GM12878 (cell line): Measurements from ENCODE around the gene ABCA2. TPM values are rescaled to one million over a fixed set of nuclear protein-coding genes. Genes with fewer than 3 reads are reported as not detected.

Experiments used
- ATAC-seq: fragments of 200-7000 bp; cut with Tn5 transposase; 3 replicates; pipeline ENCODE4 v1.9.1; 2020; ENCODE audit warnings: mild to moderate bottlenecking, moderate library complexity
- BruUV-seq: library from RNA; stranded (reverse); fragments of 400-500 nt; replicated peaks from 2 replicates; lab custom pipeline; 2021; lab: Mats Ljungman, UMichigan
- CTCF ChIA-PET: fragments of 300-600 bp; sonication (Branson Sonifier 250); formaldehyde crosslinking; extraction: SDS; loops from one replicate; lab custom pipeline; 2021; ENCODE audit warnings: inconsistent platforms; lab: Yijun Ruan, JAX
- POLR2A ChIA-PET: fragments of 350-600 bp; formaldehyde crosslinking; extraction: SDS; loops from one replicate; lab custom pipeline; 2021; ENCODE audit warnings: inconsistent platforms; lab: Charles Lee
- RAD21 ChIA-PET: fragments of 300-600 bp; sonication (Branson Sonifier 250); formaldehyde crosslinking; loops from one replicate; lab custom pipeline; 2023; ENCODE audit warnings: antibody characterized with exemption; ENCODE audit not compliant: unreplicated experiment; lab: Charles Lee
- SMC1A ChIA-PET: fragments of 300-600 bp; sonication (Branson Sonifier 250); formaldehyde crosslinking; loops from one replicate; lab custom pipeline; 2023; ENCODE audit not compliant: unreplicated experiment, uncharacterized antibody; lab: Charles Lee
- DNase-seq: peaks from one replicate; pipeline ENCODE4 v3.0.0-alpha.2; 2011; ENCODE audit warnings: low read depth, low spot score
- FAIRE-seq: peaks from 3 replicates; lab custom pipeline; 2011; peaks lifted over from hg19 to GRCh38; lab: Jason Lieb, UNC
- H2AFZ ChIP-seq: 2 replicates; pipeline ENCODE4 v1.6.0; 2011; ENCODE audit warnings: low read depth, low read length, control low read depth; ENCODE audit not compliant: control insufficient read depth
- H3K27ac ChIP-seq: 2 replicates; pipeline ENCODE4 v1.5.1; 2011; ENCODE audit warnings: control low read depth; ENCODE audit not compliant: control insufficient read depth, insufficient read depth
- H3K27me3 ChIP-seq, 2 experiments: replicated peaks in 1 of 2; 2 replicates each; pipeline versions ENCODE4 v1.6.0 to v1.6.1; 2011; ENCODE audit warnings: low read length in 1 of 2; ENCODE audit not compliant: control insufficient read depth in 2 of 2, insufficient read depth in 2 of 2
- H3K36me3 ChIP-seq, 2 experiments: 2 replicates each; pipeline ENCODE4 v1.5.1; 2011; ENCODE audit warnings: low read length in 1 of 2; ENCODE audit not compliant: control insufficient read depth in 2 of 2, insufficient read depth in 2 of 2
- H3K4me1 ChIP-seq: 2 replicates; pipeline ENCODE4 v1.6.1; 2011; ENCODE audit warnings: mild to moderate bottlenecking, low read length, moderate library complexity, mixed read lengths; ENCODE audit not compliant: control insufficient read depth, insufficient read depth
- H3K4me2 ChIP-seq: 2 replicates; pipeline ENCODE4 v1.6.0; 2011; ENCODE audit warnings: control low read depth; ENCODE audit not compliant: control insufficient read depth, insufficient read depth
- H3K4me3 ChIP-seq: fragments of 200-600 bp; sonication (generic); 2 replicates; pipeline ENCODE4 v1.5.1; 2016
- H3K79me2 ChIP-seq: 2 replicates; pipeline ENCODE4 v1.6.0; 2011; ENCODE audit warnings: low read length; ENCODE audit not compliant: control insufficient read depth, insufficient read depth
- H3K9ac ChIP-seq: 2 replicates; pipeline ENCODE4 v1.8.0; 2011; ENCODE audit warnings: low read length, control low read depth, mixed read lengths; ENCODE audit not compliant: control insufficient read depth, insufficient read depth
- H3K9me3 ChIP-seq: replicated peaks from 3 replicates; pipeline ENCODE4 v1.5.1; 2011; ENCODE audit warnings: mild to moderate bottlenecking, low read length; ENCODE audit not compliant: control insufficient read depth, insufficient read depth
- H4K20me1 ChIP-seq: 2 replicates; pipeline ENCODE4 v1.6.0; 2011; ENCODE audit not compliant: control insufficient read depth, insufficient read depth
- ATF3 ChIP-seq: IDR thresholded peaks from 2 replicates; pipeline ENCODE4 v1.6.1; 2011; ENCODE audit warnings: low read depth, mild to moderate bottlenecking, low read length, moderate library complexity, borderline replicate concordance; ENCODE audit errors: extremely low read depth
- BACH1 ChIP-seq: fragments of 450-650 bp; IDR thresholded peaks from 2 replicates; pipeline ENCODE4 v1.6.1; 2017; ENCODE audit warnings: mild to moderate bottlenecking, borderline replicate concordance
- BHLHE40 ChIP-seq, 2 experiments: fragments of 450-650 bp in 1 of 2; IDR thresholded peaks; 2 replicates each; pipeline ENCODE4 v1.6.1; 2011 to 2017; ENCODE audit warnings: low read depth in 2 of 2, borderline replicate concordance in 1 of 2, improper control_type of control experiment in 1 of 2, low read length in 1 of 2, mild to moderate bottlenecking in 1 of 2
- CREB1 ChIP-seq: IDR thresholded peaks from 2 replicates; pipeline ENCODE4 v1.6.1; 2012; ENCODE audit warnings: low read depth, mild to moderate bottlenecking, inconsistent platforms
- CREM ChIP-seq: IDR thresholded peaks from 2 replicates; pipeline ENCODE4 v1.6.1; 2014; ENCODE audit warnings: antibody characterized with exemption, low read depth
- GATAD2B ChIP-seq: fragments of 450-650 bp; conservative IDR thresholded peaks from 2 replicates; pipeline ENCODE4 v1.6.1; 2017; ENCODE audit warnings: low read depth, mild to moderate bottlenecking, moderate library complexity
- MTA2 ChIP-seq: fragments of 450-650 bp; IDR thresholded peaks from 2 replicates; pipeline ENCODE4 v1.6.1; 2016; ENCODE audit warnings: low read depth, mild to moderate bottlenecking, moderate library complexity
- NBN ChIP-seq: fragments of 450-650 bp; IDR thresholded peaks from 2 replicates; pipeline ENCODE4 v1.6.1; 2016
- NR2F1 ChIP-seq: fragments of 450-650 bp; conservative IDR thresholded peaks from 2 replicates; pipeline ENCODE4 v1.6.1; 2017; ENCODE audit warnings: mild to moderate bottlenecking
- RAD21 ChIP-seq: IDR thresholded peaks from 2 replicates; pipeline ENCODE4 v1.6.1; 2011; ENCODE audit warnings: mild to moderate bottlenecking, low read depth, low read length, moderate library complexity; ENCODE audit not compliant: insufficient read depth
- RAD51 ChIP-seq: fragments of 450-650 bp; IDR thresholded peaks from 2 replicates; pipeline ENCODE4 v1.6.1; 2016; ENCODE audit warnings: moderate library complexity, mild to moderate bottlenecking, inconsistent platforms
- RUNX3 ChIP-seq: IDR thresholded peaks from 2 replicates; pipeline ENCODE4 v1.6.1; 2012; ENCODE audit warnings: low read length, inconsistent platforms
- SMC3 ChIP-seq: IDR thresholded peaks from 2 replicates; pipeline ENCODE4 v1.6.1; 2011; ENCODE audit warnings: low read length, improper control_type of control experiment, borderline replicate concordance
- SP1 ChIP-seq: IDR thresholded peaks from one replicate; pipeline ENCODE4 v1.6.1; 2011; ENCODE audit warnings: low read depth, low read length
- TCF12 ChIP-seq: IDR thresholded peaks from 2 replicates; pipeline ENCODE4 v1.6.1; 2011; ENCODE audit warnings: low read depth, mild to moderate bottlenecking, low read length
- WRNIP1 ChIP-seq: IDR thresholded peaks from 2 replicates; pipeline ENCODE4 v1.6.1; 2011; ENCODE audit warnings: low read depth, low read length, improper control_type of control experiment, borderline replicate concordance
- WGBS: methylation state at CpG from one replicate; pipeline ENCODE4 v1.1.6; 2016; ENCODE audit warnings: low lambda C conversion rate; ENCODE audit not compliant: insufficient replicate concordance, insufficient coverage; ENCODE audit errors: missing lambda C conversion rate; 5-methylcytosine and 5-hydroxymethylcytosine counted together
- in situ Hi-C: fragments of 300-500 bp; cut with MboI; formaldehyde crosslinking; loops from 9 replicates; pipeline ENCODE4 v1.14.3; 2018; ENCODE audit warnings: mixed read lengths
- intact Hi-C: fragments of 100-400 bp; cut with micrococcal nuclease; formaldehyde crosslinking; loops from one replicate; pipeline ENCODE4 v1.14.2; 2022; ENCODE audit not compliant: unreplicated experiment
- polyA plus RNA-seq, 11 experiments: library from polyadenylated mRNA; depleted of rRNA in 4 of 11; unstranded in 6 of 11; stranded (reverse) in 5 of 11; fragments of >200 nt; fragmentation: Nextera tagmentation in 4 of 11; fragmentation: Illumina TruSeq in 1 of 11; extraction: Ambion mirVana in 4 of 11; extraction: Trizol in 1 of 11; gene quantifications; 1 replicate in 1 of 11; 2 replicates in 10 of 11; pipeline versions ENCODE4 v1.2.1 to v1.2.3, GENCODE V29; 2011 to 2016; ENCODE audit warnings: inconsistent platforms in 2 of 11, missing spikeins in 2 of 11, low read depth in 1 of 11
- total RNA-seq, 4 experiments: library from RNA; depleted of rRNA in 3 of 4; stranded (reverse); fragments of >200 nt in 3 of 4; fragmentation: Illumina TruSeq in 1 of 4; extraction: Trizol in 1 of 4; gene quantifications; 2 replicates each; pipeline versions ENCODE4 v1.2.1 to v1.2.3, GENCODE V29; 2013 to 2021
- TF ChIP-seq, protein P1 (sequence below): IDR thresholded peaks from 2 replicates; pipeline ENCODE4 v1.6.1; 2011; ENCODE audit warnings: mild to moderate bottlenecking, low read depth, low read length, moderate library complexity; ENCODE audit not compliant: insufficient replicate concordance
- TF ChIP-seq, protein P2 (sequence below), 3 experiments: IDR thresholded peaks in 2 of 3; conservative IDR thresholded peaks in 1 of 3; 2 replicates each; pipeline ENCODE4 v1.5.1; 2011; ENCODE audit warnings: low read depth in 3 of 3, low read length in 3 of 3, mild to moderate bottlenecking in 3 of 3, control low read depth in 2 of 3, moderate library complexity in 2 of 3, inconsistent platforms in 1 of 3, mixed read lengths in 1 of 3; ENCODE audit not compliant: control insufficient read depth in 2 of 3, insufficient read depth in 1 of 3; ENCODE audit errors: extremely low read depth in 1 of 3

ABCA2 gene
- total and polyA plus RNA-seq, 10 of the 15 experiments (the other 5 are each of a cell fraction or from before 2014, with no cell fraction given) = 0.13 to 2.6 (median 0.71) TPM; not detected in 2

- SMC1A ChIA-PET = interaction anchor here (0.8 to 2.1 kb wide), 5 partner anchors 39 to 81 kb away, joined by 3 to 14 read pairs (median 4); no protein-coding TSS in a partner anchor
- peaks cover 41% of the 10 kb centered on the region for H3K4me1 ChIP-seq
- TF ChIP-seq SP1 (peak; percentile 10), RAD51 (no peak), NBN (0 out of 2 replicates have a peak, but pooled peaks have one; percentile 14), RUNX3 (0 out of 2 replicates have a peak, but pooled peaks have one; percentile 10), RAD21 (peak; percentile 34; the same call in 1 of the 2 replicates), ATF3 (no peak), SMC3 (peak; percentile 45; the same call in 1 of the 2 replicates), BHLHE40 (IDR thresholded peaks at IDR 0.05; ENCODE audit: borderline replicate concordance in 1 of 2, low read depth in 2 of 2, low read length in 1 of 2) (peak in 1 of 2 experiments; percentile 37; a peak in 1 of 4 replicates), BACH1 (0 out of 2 replicates have a peak, but pooled peaks have one; percentile 37), CREM (no peak), WRNIP1 (no peak), GATAD2B (peak; percentile 35; the same call in 1 of the 2 replicates), MTA2 (0 out of 2 replicates have a peak, but pooled peaks have one; percentile 26), CREB1 (no peak), TCF12 (0 out of 2 replicates have a peak, but pooled peaks have one; percentile 18), NR2F1 (peak; percentile 94)
- TF ChIP-seq, protein P1, sequence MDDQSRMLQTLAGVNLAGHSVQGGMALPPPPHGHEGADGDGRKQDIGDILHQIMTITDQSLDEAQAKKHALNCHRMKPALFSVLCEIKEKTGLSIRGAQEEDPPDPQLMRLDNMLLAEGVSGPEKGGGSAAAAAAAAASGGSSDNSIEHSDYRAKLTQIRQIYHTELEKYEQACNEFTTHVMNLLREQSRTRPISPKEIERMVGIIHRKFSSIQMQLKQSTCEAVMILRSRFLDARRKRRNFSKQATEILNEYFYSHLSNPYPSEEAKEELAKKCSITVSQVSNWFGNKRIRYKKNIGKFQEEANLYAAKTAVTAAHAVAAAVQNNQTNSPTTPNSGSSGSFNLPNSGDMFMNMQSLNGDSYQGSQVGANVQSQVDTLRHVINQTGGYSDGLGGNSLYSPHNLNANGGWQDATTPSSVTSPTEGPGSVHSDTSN = peak; percentile 29
- TF ChIP-seq, protein P2, sequence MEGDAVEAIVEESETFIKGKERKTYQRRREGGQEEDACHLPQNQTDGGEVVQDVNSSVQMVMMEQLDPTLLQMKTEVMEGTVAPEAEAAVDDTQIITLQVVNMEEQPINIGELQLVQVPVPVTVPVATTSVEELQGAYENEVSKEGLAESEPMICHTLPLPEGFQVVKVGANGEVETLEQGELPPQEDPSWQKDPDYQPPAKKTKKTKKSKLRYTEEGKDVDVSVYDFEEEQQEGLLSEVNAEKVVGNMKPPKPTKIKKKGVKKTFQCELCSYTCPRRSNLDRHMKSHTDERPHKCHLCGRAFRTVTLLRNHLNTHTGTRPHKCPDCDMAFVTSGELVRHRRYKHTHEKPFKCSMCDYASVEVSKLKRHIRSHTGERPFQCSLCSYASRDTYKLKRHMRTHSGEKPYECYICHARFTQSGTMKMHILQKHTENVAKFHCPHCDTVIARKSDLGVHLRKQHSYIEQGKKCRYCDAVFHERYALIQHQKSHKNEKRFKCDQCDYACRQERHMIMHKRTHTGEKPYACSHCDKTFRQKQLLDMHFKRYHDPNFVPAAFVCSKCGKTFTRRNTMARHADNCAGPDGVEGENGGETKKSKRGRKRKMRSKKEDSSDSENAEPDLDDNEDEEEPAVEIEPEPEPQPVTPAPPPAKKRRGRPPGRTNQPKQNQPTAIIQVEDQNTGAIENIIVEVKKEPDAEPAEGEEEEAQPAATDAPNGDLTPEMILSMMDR (IDR thresholded peaks at IDR 0.05 in 2 of 3, conservative IDR thresholded peaks at IDR 0.05 in 1 of 3; ENCODE audit: control insufficient read depth in 2 of 3, extremely low read depth in 1 of 3, insufficient read depth in 1 of 3, low read depth in 3 of 3, low read length in 3 of 3) = peak; percentile 84 to 97 (median 93)
- TF ChIP-seq, all 136 proteins: peak for 13
- FAIRE-seq = peak; percentile 91
- ATAC-seq = peak; percentile 86
- H3K4me2 ChIP-seq = peak overlapping the region; percentile 77
- RAD21 ChIA-PET = interaction anchor here (0.8 to 2.1 kb wide), 10 partner anchors 18 to 263 kb away, joined by 3 to 23 read pairs (median 4); partner anchors contain the start of genes AJM1 and TRAF2
- no peak overlapping the region for H2AFZ ChIP-seq
- intact Hi-C loops = no loop called here
- WGBS = under 1% methylated on average over 19 of the region's 19 CpGs
- no peak overlapping the region for H3K27ac ChIP-seq
- H4K20me1 ChIP-seq = no peaks in the 10 kb centered on the region
- no peak overlapping the region for H3K4me3 ChIP-seq
- H3K27me3 ChIP-seq = peaks cover 0 to 2% of the 10 kb centered on the region in 2 experiments; a peak in 2 of 4 replicates
- POLR2A ChIA-PET = interaction anchor here (0.5 to 1.0 kb wide), 4 partner anchors 37 to 302 kb away, joined by 3 to 5 read pairs (median 4); partner anchors contain the start of genes PAXX and TRAF2
- CTCF ChIA-PET = interaction anchor here (0.6 to 4.7 kb wide), 52 partner anchors 10 to 302 kb away, joined by 3 to 65 read pairs (median 5); partner anchors contain the start of genes AJM1, C8G, CLIC3 and MAN1B1
- no TSS peak for BruUV-seq
- no peaks in the 10 kb centered on the region for H3K9me3 ChIP-seq
- in situ Hi-C loops = no loop called here
- no peak overlapping the region for H3K9ac ChIP-seq
- no peaks in the 10 kb centered on the region for H3K36me3 ChIP-seq
- H3K79me2 ChIP-seq = no peaks in the 10 kb centered on the region
- DNase-seq = no peak
Observed at GRCh38 chr9:137029058-137029936, 1.3 kb upstream of the ABCA2 start.
